GM12875 (cell line): ENCODE measurements around the gene TMC8.

Experiments used
- H3K4me3 ChIP-seq: one replicate; pipeline ENCODE4 v1.5.1; 2011; ENCODE audit warnings: low read depth, low read length, control low read depth
- TF ChIP-seq, protein P1 (sequence below): IDR thresholded peaks from 2 replicates; pipeline ENCODE4 v1.5.1; 2011; ENCODE audit warnings: low read depth, mild to moderate bottlenecking, control low read depth, inconsistent platforms, low read length, moderate library complexity, borderline replicate concordance; ENCODE audit not compliant: insufficient read depth

TMC8 gene

DNA sequence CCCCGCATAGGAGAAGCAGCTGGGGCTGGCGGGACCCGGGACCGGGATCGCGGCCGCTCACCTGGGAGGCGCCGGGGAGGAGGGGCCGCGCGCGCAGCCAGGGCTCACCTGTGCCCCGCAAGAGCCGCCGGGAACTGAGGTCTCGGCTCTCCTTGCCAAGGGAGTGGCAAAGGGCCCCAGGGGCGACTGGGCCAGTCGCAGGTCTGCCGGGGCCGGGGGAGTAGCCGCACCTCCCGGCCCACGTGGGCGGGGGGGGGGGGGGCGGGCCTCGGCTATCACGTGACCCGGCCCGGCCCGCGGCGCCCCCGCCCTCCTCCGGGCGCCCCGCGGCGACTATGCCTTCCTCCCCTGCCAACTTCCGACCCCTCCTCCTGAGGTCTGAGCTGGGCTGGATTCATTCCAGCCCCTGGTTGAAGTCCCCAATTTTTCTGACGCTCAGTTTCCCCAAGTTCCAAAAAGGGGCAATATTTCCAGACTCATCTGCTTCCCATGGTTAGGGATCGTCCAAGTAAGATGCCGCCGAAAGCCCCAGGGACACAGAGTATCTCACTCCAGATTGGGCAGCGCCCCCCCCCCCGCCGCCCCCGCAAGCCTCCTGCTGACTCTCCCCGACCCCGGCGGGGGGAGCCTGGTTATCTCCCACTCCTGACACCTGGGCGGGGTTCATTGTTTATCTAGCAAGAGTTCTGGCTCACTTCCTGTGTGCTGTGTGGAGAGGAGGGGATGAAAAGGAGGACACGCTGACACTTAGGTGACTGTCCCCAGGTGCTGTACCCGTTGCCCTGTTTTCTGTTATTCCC is 1.8 kb upstream of the TMC8 start, which contains the start of gene TMC6:
TMC6 (minus strand) TSS at position 205 of the 800 bp plus-strand sequence. CDS start 1,923 bp downstream, outside the sequence.
- peak within 1 kb of the TSS; percentile 75 for H3K4me3 ChIP-seq
- TF ChIP-seq, protein P1, sequence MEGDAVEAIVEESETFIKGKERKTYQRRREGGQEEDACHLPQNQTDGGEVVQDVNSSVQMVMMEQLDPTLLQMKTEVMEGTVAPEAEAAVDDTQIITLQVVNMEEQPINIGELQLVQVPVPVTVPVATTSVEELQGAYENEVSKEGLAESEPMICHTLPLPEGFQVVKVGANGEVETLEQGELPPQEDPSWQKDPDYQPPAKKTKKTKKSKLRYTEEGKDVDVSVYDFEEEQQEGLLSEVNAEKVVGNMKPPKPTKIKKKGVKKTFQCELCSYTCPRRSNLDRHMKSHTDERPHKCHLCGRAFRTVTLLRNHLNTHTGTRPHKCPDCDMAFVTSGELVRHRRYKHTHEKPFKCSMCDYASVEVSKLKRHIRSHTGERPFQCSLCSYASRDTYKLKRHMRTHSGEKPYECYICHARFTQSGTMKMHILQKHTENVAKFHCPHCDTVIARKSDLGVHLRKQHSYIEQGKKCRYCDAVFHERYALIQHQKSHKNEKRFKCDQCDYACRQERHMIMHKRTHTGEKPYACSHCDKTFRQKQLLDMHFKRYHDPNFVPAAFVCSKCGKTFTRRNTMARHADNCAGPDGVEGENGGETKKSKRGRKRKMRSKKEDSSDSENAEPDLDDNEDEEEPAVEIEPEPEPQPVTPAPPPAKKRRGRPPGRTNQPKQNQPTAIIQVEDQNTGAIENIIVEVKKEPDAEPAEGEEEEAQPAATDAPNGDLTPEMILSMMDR: no peak

DNA sequence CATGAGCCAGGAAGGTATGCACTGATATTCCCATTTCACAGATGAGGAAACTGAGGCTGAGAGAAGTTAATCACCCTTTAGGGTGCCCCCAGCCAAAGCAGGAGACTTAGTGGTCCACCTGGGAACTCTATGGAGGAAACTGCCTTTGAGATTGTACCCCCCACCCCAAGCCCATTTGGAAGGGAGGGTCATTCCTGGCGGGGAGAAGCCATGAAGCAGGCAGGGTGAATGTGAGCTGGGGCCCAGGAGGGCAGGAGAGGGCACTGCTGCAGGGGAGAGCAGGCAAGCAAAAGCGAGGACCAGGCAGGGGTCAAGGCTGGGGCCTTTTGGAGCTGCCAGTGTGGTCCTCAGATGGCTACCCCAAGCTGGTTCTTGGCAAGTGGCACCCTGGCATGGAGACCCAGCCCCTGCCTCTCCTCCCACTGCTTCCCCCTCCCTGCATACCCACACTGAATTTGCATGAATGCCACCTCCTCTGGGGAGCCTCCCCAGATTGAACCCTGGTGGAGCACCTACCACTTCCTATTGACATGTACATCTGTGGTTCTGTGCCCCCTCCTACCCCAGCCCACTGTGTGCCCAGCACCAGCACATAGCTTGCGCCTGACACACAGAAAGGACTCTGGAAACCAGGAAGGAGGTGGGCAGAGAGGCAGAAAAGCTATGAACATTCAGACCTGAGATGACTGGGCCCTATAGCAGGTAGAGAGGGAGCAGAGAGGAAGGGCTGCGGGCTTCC is 1.1 kb upstream of the TMC8 start:
- H3K4me3 ChIP-seq: peak overlapping the region; percentile 6
- TF ChIP-seq, protein P1: no peak

DNA sequence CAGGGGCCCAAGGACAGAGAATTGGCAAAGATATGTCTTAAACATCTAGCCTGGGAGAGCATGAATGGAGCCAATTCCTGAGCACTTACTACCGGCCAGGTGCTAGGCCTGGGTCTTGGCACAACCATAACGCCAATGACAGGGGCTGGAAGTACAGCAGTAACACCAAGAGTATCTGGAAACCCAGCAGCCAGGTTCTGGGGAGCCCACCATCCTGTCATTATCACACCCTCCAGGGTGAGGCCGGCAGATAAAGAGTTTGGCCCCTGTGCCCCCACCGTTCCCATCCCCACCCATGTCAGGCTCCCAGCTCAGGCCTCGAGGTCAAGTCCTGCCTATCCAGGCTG is 508 bp upstream of the TMC8 start:
- peak overlapping the region; percentile 68 for H3K4me3 ChIP-seq
- TF ChIP-seq, protein P1: no peak

DNA sequence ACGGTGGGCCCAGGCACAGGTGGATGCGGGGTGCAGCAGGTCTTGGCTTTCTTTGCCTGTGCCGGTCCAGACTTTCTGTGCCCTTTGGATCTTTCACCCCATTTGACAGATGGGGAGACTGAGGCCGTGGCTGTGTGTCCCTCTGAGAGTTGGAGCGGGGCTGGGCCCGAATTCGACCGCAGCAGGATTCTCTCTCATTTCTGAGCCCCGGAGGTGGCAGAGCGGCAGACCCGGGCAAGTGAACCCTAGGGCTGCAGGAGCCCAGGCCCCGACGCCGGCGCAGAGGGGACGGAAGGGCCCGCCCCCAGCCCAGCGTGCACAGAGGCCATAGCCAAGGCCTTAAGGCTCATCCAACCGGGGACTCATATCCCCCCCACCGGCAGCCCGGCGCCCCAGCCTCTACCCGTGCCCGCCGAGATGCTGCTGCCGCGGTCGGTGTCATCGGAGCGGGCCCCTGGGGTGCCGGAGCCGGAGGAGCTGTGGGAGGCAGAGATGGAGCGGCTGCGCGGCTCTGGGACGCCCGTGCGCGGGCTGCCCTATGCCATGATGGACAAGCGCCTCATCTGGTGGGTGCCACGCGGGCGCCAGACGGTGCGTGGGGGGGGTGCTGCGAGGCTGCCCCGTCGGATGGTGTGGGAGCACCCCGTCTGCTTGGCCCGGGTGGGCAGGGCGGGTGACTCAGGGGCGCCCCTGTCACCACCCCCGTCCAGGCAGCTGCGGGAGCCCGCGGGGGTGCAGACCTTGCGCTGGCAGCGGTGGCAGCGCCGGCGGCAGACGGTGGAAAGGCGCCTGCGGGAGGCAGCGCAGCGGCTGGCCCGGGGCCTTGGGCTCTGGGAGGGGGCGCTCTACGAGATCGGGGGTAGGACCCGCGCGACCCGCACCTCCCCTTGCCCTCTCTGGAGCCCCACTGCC is 857 bp downstream of the TMC8 start:
- peak overlapping the region; percentile 68 for H3K4me3 ChIP-seq
- TF ChIP-seq, protein P1: no peak

DNA sequence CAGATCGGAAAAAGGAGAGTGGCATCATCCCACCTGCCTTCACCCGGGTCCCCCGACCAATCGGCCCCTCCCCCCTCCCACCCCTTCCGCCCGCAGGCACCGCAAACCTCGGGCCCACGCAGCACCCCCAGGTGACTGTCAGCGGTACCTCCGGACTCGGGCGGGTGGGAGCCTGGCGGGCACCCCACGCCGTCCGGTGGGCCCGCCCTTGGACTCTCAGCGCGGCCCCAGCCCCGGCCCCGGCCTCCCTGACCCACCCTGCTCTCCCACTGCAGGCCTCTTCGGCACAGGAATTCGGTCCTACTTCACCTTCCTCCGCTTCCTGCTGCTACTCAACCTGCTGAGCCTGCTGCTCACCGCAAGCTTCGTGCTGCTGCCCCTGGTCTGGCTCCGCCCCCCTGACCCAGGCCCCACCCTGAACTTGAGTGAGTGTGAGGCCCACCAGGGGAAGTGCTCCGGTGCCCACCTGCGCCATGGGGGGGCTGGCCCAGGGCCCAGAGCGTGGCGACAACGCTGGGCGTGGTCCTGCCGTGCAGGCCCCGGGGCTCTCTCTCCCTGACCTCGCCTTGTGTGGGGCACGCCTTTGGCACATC is 1.6 kb downstream of the TMC8 start:
- peak overlapping the region; percentile 68 for H3K4me3 ChIP-seq
- TF ChIP-seq, protein P1: no peak

DNA sequence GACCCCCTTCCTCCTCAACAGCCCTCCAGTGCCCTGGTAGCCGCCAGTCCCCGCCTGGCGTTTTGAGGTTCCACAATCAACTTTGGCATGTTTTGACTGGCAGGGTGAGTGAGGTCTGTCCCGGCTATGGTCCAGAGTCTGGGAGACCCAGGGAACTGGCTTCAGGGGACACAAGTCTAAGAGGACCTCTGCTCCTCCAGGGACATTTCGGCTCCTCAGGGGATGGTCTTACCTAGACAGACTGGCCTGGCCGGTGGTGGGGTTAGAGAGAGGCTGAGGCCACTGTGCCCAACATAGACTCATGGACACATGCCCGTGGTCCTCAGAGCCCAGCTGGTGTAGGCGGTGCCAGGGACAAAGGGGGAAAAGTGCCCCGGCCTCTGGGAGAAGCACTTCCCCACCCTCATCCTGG is 2.2 kb downstream of the TMC8 start:
- peak overlapping the region; percentile 68 for H3K4me3 ChIP-seq
- TF ChIP-seq, protein P1: no peak
